Gastroesophageal sphincter (tissue), 4 donors: ENCODE measurements around the gene CEP170B. TPM values are rescaled to one million over a fixed set of nuclear protein-coding genes. Genes with fewer than 3 reads are reported as not detected.
"Not testable (repeated sequence)": the region's sequence is repeated elsewhere in the genome, so short reads cannot be mapped to it uniquely, and the experiment has no call there.

Experiments
- ATAC-seq: fragments of 150-250 bp; one replicate; pipeline ENCODE4 v1.9.1; 2016; ENCODE audit warnings: mild to moderate bottlenecking, moderate library complexity
- H3K27ac ChIP-seq, 4 donors: fragments of 200-600 bp; sonication (generic) in 3 of 4; 1 replicate in 3 of 4; 2 replicates in 1 of 4; pipeline ENCODE4 v1.5.1; 2016 to 2019
- H3K27me3 ChIP-seq: fragments of 200-600 bp; sonication (generic); one replicate; pipeline ENCODE4 v1.5.1; 2019
- H3K36me3 ChIP-seq, 2 donors: fragments of 200-600 bp; sonication (generic); one replicate each; pipeline ENCODE4 v1.5.1; 2019; ENCODE audit warnings: control low read depth in 1 of 2
- H3K4me1 ChIP-seq, 3 donors: fragments of 200-600 bp; sonication (generic); 1 replicate in 2 of 3; 2 replicates in 1 of 3; pipeline ENCODE4 v1.5.1; 2016 to 2019; ENCODE audit warnings: control low read depth in 2 of 3
- H3K4me3 ChIP-seq, 2 donors: fragments of 200-600 bp; sonication (generic); one replicate each; pipeline ENCODE4 v1.5.1; 2019; ENCODE audit warnings: mild to moderate bottlenecking in 1 of 2, moderate library complexity in 1 of 2
- H3K9me3 ChIP-seq, 3 donors: fragments of 200-600 bp; sonication (generic); one replicate each; pipeline ENCODE4 v1.5.1; 2017 to 2019; ENCODE audit warnings: control low read depth in 2 of 3
- CTCF ChIP-seq, 4 experiments: fragments of 200-600 bp in 2 of 4; fragments of 450-650 bp in 2 of 4; sonication (generic) in 1 of 4; IDR thresholded peaks; one replicate each; pipeline ENCODE4 v1.5.1; 2017 to 2019; ENCODE audit warnings: antibody characterized with exemption in 4 of 4, mild to moderate bottlenecking in 2 of 4, moderate library complexity in 2 of 4
- EP300 ChIP-seq: sonication (generic); formaldehyde crosslinking; IDR thresholded peaks from one replicate; pipeline ENCODE4 v1.6.1; 2017; ENCODE audit warnings: antibody characterized with exemption, mild to moderate bottlenecking
- POLR2A ChIP-seq, 2 donors: fragments of 450-650 bp; IDR thresholded peaks; one replicate each; pipeline ENCODE4 v1.6.1; 2017; ENCODE audit warnings: antibody characterized with exemption in 2 of 2, mild to moderate bottlenecking in 2 of 2, moderate library complexity in 1 of 2
- POLR2AphosphoS5 ChIP-seq: sonication (generic); formaldehyde crosslinking; IDR thresholded peaks from one replicate; pipeline ENCODE4 v1.6.1; 2017; ENCODE audit warnings: antibody characterized with exemption
- WGBS, 2 donors: methylation state at CpG; one replicate each; pipeline ENCODE4 v1.1.5; 2018; ENCODE audit warnings: low coverage in 1 of 2; 5-methylcytosine and 5-hydroxymethylcytosine counted together
- total RNA-seq, 4 donors: library from RNA; depleted of rRNA; stranded (reverse); fragments of >200 nt; gene quantifications; one replicate each; pipeline ENCODE4 v1.1.0, GENCODE V29; 2016

Gene CEP170B
- total RNA-seq, 4 donors from 2014 or later = 18.7 to 64.7 (median 25.5) TPM

- Histone ChIP-seq H3K27me3 (no peaks in the 10 kb centered on the region), H3K27ac (no peak overlapping the region), H3K4me1 (no peaks in the 10 kb centered on the region), H3K9me3 (peaks cover 0 to 16% (median 0%) of the 10 kb centered on the region in 3 donors), H3K36me3 (no peaks in the 10 kb centered on the region), H3K4me3 (no peak overlapping the region)
- TF ChIP-seq POLR2AphosphoS5 (no peak), POLR2A (IDR thresholded peaks at IDR 0.05) (no peak), CTCF (IDR thresholded peaks at IDR 0.05) (no peak), EP300 (no peak)
- 79 to 87% methylated on average over 7 of the region's 7 CpGs for WGBS, 2 donors
- no peak for ATAC-seq
Measured at GRCh38 chr14:104913435-104913834, 48.4 kb downstream of the CEP170B start.

GRCh38 chr14:104917116-104917515 is 52.0 kb downstream of the CEP170B start:
- no peaks in the 10 kb centered on the region for H3K36me3 ChIP-seq
- peaks cover 0 to 4% (median 0%) of the 10 kb centered on the region in 3 donors for H3K9me3 ChIP-seq
- no peak overlapping the region for H3K4me3 ChIP-seq
- H3K27ac ChIP-seq = no peak overlapping the region
- no peaks in the 10 kb centered on the region for H3K27me3 ChIP-seq
- no peak for ATAC-seq
- no peaks in the 10 kb centered on the region for H3K4me1 ChIP-seq
- TF ChIP-seq EP300 (no peak), POLR2A (IDR thresholded peaks at IDR 0.05) (no peak), CTCF (IDR thresholded peaks at IDR 0.05) (no peak), POLR2AphosphoS5 (no peak)
- 88 to 100% methylated on average over 1 to 9 of the region's 9 CpGs for WGBS, 2 donors

- Histone ChIP-seq H3K4me1 (no peaks in the 10 kb centered on the region), H3K27me3 (no peaks in the 10 kb centered on the region), H3K36me3 (no peaks in the 10 kb centered on the region), H3K4me3 (no peak overlapping the region), H3K9me3 (no peaks in the 10 kb centered on the region), H3K27ac (no peak overlapping the region)
- 42 to 44% methylated on average over 1 to 3 of the region's 4 CpGs for WGBS, 2 donors
- ATAC-seq = no peak
- TF ChIP-seq POLR2AphosphoS5 (no peak), EP300 (no peak), CTCF (IDR thresholded peaks at IDR 0.05) (no peak), POLR2A (IDR thresholded peaks at IDR 0.05) (no peak)
Measured at GRCh38 chr14:104917993-104918392, 52.9 kb downstream of the CEP170B start.

- WGBS, 2 donors = 66 to 69% methylated on average over 7 to 8 of the region's 12 CpGs
- not testable (repeated sequence) for H3K27me3 ChIP-seq
Measured at GRCh38 chr14:104919152-104919992, 54.3 kb downstream of the CEP170B start.

GRCh38 chr14:104919993-104920315 is 54.9 kb downstream of the CEP170B start:
- TF ChIP-seq CTCF (IDR thresholded peaks at IDR 0.05) (no peak), POLR2A (IDR thresholded peaks at IDR 0.05) (no peak), POLR2AphosphoS5 (no peak), EP300 (no peak)
- Histone ChIP-seq H3K36me3 (no peaks in the 10 kb centered on the region), H3K27me3 (no peaks in the 10 kb centered on the region), H3K4me3 (no peak overlapping the region), H3K27ac (no peak overlapping the region), H3K9me3 (peaks cover 0 to 9% (median 0%) of the 10 kb centered on the region in 3 donors), H3K4me1 (no peaks in the 10 kb centered on the region)
- 0 to 73% methylated on average over 1 to 3 of the region's 3 CpGs for WGBS, 2 donors
- no peak for ATAC-seq

More at GRCh38 chr14:104919152-104919992, 54.3 kb downstream of the CEP170B start:
- H3K9me3 ChIP-seq, H3K27ac ChIP-seq, H3K4me3 ChIP-seq, H3K36me3 ChIP-seq, H3K4me1 ChIP-seq, ATAC-seq: not testable (repeated sequence)
